Ovary (tissue), 3 donors: ENCODE data around the gene GRID1.

Source experiments
- CTCF ChIP-seq, 3 donors: fragments of 450-650 bp in 2 of 3; fragments of 200-600 bp in 1 of 3; IDR thresholded peaks; one replicate each; pipeline versions ENCODE4 v1.5.1 to v1.8.0; 2016 to 2022; ENCODE audit warnings: antibody characterized with exemption in 3 of 3, mild to moderate bottlenecking in 1 of 3
- POLR2A ChIP-seq: fragments of 450-650 bp; IDR thresholded peaks from one replicate; pipeline ENCODE4 v1.6.1; 2017; ENCODE audit warnings: antibody characterized with exemption, mild to moderate bottlenecking, moderate library complexity
- donor health status: DM: no; HTN: no; CAD: no.

- TF ChIP-seq CTCF (IDR thresholded peaks at IDR 0.05) (no peak), POLR2A (no peak)
Observed at GRCh38 chr10:86390337-86391120, 23.9 kb upstream of the GRID1 start.
